Non-pigmented ciliary epithelial cell (primary cell): Measurements from ENCODE around the gene TMOD4.

Experiments used
- DNase-seq: peaks from one replicate; pipeline ENCODE4 v3.0.0-alpha.2; 2010; ENCODE audit warnings: low read depth

The TMOD4 gene

DNA sequence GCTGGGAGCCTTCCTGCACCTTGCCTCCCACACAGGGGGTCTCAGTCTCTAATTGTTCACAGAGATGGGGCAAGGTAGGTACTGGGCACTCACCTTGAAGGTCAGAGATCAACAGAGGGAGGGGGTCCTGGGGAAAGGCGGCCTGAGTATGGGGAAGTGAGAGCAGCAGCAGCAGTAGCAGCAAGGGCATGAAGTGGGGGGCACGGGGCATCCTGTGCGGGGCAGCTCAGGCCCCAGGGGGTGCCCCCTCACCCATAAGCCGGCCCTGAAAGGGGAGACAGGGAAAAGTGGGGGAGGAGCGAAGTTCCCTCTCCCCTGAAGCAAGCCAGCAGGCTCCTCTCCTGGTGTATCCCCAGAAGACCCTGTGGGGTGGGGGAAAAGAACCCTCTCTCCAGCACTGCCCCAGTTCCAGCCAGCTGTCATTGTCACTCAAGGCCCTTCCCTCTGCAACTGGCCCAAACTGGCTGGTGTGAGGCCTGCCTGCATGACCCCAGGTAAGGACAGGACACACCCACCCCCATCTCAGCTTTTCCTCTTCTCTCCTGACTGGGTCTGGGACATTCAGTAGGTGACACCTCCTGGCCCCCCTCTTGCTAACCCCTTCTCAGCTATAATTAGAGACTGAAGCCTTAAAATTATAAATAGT lies 33.2 kb downstream of the TMOD4 start:
- DNase-seq = no peak

DNA sequence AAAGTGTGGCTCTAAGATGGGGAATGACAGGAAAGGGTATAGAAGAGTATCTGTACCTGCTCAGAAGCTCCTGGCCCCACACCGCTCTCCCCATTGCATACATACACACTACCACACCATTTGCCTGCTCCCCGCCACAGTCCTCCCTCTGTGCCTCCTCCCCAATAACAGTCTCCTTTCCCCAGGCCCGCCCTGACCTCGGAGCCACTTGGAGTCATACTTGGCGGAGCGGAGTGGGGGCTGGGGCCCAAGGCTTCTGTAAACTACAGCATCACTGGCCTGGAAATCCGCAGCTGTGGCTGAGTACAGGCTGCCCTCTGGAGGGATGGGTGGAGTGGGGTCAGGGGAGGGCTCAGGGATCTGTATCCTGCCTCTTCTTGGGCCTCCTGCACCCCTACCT lies 38.0 kb downstream of the TMOD4 start:
- no peak for DNase-seq

DNA sequence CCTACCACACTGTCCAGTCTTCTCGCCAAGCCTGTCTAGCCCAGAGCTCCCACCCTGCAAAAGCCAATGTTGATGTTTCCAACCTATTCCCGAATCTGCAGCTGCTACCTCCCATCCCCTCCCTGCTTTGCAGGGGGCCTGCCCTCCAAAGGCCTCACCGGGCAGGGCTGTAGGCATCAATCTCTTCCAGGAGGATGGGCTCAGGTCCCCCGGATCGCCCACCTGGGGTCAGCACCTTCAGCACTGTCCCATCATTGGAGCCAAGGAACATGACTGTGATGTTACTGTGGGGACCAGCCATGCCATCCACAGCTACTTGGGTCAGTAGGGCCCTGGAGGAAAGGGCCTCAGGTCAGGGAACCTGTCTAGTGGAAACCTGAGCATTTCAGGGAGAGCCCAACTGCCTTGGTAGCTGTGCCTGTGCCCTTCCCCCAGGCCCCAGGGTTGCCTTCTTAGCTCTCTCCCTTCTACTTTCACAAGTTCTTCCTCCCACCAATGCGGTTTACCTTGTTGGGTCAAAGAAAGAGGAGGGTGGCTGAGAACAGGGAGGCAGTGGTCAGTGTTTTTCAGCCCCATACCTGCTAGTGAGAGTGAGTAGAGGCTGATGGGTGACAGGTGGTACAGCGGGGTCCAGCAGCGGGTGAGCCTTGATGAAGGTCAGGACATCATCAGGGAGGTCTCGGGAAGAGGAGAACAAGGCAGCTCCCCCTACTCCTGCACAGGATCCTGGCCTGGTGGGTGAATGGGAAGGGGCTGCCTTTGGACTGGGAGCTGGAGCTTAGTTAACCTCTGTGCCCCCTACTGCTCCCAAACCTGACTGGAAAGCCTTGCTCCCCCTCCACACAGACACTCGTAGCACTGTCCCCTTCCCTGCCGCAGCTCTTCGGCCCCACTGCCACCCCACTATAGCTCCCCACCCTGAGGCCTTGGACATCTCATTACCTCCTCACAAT lies 40.1 kb downstream of the TMOD4 start:
- no peak for DNase-seq

DNA sequence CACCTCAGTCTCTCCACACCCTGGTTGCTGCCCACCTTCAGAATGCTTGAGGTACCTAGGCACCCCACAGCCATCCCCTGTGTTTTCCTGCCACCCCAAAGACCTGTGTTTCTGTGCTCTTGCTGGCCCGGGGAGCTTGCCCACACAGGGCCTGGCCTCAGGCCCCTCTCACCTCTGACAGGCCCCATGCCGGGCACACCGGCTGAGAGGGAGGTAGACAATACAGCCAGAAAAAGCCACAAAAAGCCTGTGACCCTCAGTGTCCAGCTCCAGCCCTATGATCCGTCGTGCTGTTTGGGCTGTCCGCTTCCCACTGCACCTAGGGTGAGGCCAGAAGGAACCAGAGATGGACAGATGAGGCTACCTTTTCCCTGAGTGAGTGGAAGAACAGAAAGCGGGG lies 40.8 kb downstream of the TMOD4 start:
- no peak for DNase-seq

DNA sequence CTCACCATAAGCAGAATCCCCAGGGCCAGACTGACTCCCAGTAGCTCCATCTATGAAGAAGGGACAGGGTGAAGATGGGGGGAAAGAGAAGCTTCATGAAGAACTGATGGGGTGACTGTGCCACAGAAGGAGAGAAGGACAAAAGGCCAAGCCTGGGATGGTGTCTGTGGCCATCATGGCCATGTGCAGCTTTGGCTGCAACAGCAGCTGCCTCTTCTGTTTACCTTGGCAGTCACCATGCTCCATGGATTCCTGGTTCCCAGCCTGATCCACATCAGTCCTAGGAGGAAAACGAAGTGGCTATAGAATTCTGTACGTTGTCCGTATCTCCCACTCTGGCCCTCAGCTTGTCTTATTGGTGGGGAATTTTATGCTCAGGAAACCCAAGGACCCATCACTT lies 41.4 kb downstream of the TMOD4 start:
- DNase-seq = no peak

DNA sequence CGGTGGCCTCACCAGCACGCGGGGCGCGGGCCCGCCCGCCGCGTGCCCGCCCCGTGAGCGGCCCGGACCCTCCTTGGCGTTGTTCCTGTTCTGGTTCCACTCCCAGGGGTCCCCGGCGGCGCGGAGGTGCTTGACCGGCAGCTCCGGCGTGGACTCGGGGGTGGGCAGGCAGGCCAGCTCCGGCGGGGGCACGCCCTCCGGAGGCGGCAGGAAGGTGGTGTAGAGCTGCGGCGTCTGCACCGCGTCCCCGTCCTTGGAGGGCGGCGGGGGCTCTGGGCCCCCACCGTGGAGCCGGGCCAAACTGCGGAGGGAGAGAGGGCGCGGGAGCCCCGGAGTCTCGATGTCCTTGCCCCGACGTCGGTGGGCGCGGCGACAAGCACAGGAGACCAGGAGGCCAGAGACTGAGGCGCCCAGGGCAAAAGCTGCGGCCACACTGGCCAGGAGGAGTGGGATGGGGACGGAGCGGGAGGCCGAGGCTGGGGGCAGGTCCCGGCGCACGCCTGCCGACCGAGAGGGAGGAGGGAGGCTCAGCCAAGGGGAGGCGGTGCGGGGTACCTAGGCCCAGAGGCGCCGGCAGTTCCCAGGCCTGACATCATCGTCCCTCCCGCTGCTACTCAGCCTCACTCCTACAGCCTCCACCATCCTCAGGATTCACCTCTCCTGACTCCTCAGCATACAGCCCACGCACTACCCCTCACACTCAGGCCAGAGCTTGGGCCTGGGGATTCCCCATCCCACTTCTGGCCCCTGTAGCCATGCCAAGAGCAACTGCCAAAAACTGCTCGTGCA lies 42.6 kb downstream of the TMOD4 start:
- DNase-seq = no peak

DNA sequence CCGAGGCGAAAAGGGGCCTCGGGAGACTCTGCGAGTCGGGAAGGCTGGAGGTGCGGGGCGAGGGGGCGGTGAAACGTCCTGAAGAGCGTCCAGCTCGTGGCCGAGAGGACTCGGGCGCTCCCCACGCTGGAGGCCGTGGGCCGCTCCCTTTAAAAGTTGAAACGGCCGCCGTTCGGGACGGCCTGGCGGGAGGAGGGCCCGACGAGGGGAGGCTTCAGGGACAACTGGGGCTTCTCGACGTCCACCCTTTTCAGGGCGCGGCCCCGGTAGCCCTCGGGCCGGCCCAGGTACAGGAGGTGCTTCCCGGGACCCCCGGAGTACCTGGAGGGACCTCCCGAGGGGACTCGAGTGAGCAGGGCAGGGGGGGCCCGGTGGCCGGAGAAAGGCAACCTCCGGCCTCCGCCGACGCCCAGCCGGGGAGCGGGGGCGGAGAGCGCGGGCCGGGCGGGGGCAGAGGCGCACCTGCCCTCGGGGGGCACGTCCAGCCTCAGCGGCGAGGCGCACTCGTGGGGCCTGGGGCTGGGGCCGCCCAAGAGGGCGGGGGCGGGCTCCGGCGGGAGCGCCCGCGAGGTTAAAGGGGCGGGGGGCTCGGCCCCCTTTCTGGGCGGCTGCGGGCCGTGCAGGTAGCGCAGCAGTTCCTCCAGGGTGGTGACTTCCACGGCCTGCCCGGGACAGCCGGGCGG lies 43.3 kb downstream of the TMOD4 start:
- no peak for DNase-seq

DNA sequence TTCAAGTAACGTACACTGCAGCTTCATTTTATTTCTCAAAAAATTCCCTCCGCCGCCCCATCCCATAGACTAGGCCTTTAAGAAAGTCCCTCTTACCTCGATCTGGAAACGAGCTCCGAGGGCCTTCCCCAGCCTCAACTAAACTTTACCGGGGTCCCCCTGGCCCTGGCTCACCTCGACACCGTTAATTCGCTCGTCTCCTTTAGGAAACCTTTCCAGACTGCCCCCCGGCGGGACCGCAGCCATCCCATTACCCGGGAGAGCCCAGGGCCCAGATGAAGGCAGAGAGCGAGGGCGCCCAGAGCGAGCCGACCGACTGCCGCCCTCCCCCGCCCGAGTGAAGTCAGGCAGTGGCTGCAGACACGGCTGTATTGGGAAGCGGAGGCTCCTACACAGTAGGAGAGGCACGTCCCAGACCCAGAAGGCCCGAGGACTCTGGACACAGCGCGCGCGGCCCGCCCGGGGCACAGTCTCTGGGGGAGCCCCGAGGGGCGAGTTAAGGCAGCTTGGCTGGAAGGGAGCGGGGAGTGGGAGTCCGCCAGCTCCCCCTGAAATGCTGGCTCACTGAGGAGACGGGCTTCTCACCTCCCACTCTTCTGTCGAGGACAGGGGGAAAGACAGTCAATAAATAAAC lies 44.0 kb downstream of the TMOD4 start:
- no peak for DNase-seq

DNA sequence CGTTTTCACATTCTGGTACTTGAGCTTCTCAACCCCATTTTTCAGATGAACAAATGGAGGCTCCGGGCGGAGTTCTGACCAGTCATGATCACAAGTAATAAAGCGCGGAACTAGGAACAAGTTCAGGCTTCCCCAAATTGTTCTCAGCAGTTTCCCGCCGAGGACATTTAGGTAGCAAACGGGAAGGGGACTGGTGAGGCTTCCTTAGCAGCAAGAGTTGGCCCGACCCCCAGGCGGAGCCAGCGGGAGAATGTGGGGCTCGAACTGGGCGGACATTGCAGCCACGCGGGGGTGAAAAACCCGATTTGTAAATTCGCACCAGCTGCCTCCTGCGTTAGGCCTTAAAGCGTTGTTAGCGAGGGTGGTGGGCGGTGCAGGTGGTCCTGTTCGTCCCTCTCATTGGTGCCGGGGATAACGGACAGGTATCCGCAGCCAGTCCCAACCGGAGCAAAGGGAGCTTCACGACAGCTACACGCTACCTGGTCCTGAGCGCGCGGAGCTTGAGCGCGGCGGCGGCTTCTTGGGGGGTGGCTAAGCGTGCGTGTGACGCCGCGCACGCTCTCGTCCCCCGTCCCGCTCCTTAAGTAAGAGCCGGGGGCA lies 44.7 kb downstream of the TMOD4 start:
- peak; percentile 76 for DNase-seq

DNA sequence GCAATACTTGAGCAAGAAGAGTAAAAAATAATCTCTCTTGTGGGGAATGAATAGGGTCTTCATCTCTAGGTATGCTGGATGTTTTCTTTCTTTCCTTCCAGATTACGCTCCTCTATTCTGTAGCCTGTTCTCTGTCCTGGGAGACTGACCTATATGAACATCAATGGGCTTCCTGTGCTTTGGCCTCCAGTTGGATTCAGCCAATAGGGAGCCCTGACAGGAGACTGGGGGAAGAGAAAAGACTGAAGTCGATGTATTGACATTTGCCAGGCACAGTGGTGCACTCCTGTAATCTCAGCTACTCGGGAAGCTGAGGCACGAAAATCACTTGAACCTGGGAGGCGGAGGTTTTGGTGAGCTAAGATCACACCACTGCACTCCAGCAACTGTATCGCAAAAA lies 47.0 kb downstream of the TMOD4 start:
- DNase-seq = no peak

DNA sequence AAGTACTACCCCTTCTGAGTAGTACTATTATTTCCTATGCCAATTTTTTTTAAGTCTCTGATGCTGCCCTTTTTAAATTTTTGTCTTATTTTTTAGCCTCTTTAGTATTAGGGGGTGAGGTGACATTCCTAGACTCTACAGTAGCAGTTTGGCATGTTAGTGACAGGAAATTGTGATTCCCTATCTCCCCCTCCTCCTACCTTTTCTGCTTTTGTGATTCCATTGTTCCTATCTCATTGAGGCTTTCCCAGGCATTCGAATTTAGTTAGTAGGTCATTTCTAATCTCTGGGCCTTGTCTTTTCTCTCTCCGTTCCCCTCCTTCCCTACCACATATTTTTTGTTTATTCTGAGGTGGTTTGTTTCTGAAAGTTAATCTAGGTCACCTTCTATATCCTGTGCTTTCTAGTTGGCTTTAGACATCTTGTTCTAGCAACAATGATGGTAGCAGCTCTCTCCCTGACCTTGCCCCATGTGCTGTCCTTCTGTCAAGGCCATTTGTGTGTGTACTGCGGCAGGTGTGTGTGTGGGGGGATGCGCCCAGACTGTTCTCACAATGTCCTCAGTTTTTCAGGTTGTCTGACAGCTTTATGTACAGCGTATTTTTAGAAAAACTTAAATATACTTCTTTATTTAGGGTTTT lies 50.9 kb downstream of the TMOD4 start:
- no peak for DNase-seq
